ENCODE data around the gene TAF4.

The TAF4 gene

GRCh38 chr20:62104234-62104789 is 38.6 kb upstream of the TAF4 start:
- no peak for TF ChIP-seq CTCF (IDR thresholded peaks at IDR 0.05; ENCODE audit: low read depth, low read length)
- no peak overlapping the region for H3K4me3 ChIP-seq (replicated peaks in 1 of 2; ENCODE audit: low read depth in 2 of 2, low read length in 2 of 2)
- no peak for DNase-seq (ENCODE audit: low read depth in 2 of 2)

- DNase-seq (ENCODE audit: low read depth in 2 of 2), result no peak
- TF ChIP-seq CTCF (IDR thresholded peaks at IDR 0.05; ENCODE audit: low read depth, low read length), result no peak
- H3K4me3 ChIP-seq (replicated peaks in 1 of 2; ENCODE audit: low read depth in 2 of 2, low read length in 2 of 2), result no peak overlapping the region
Measured at GRCh38 chr20:62103508-62104233, 38.0 kb upstream of the TAF4 start.

- H3K4me3 ChIP-seq (replicated peaks in 1 of 2; ENCODE audit: low read depth in 2 of 2, low read length in 2 of 2), result no peak overlapping the region
- no peak for DNase-seq (ENCODE audit: low read depth in 2 of 2)
- TF ChIP-seq CTCF (IDR thresholded peaks at IDR 0.05; ENCODE audit: low read depth, low read length), result no peak
Measured at GRCh38 chr20:62101078-62101477, 35.4 kb upstream of the TAF4 start.

GRCh38 chr20:62097881-62098407 is 32.3 kb upstream of the TAF4 start:
- H3K4me3 ChIP-seq (replicated peaks in 1 of 2; ENCODE audit: low read depth in 2 of 2, low read length in 2 of 2), result no peak overlapping the region
- DNase-seq (ENCODE audit: low read depth in 2 of 2), result no peak
- no peak for TF ChIP-seq CTCF (IDR thresholded peaks at IDR 0.05; ENCODE audit: low read depth, low read length)

- no peak for DNase-seq (ENCODE audit: low read depth in 2 of 2)
- TF ChIP-seq CTCF (IDR thresholded peaks at IDR 0.05; ENCODE audit: low read depth, low read length), result no peak
- no peak overlapping the region for H3K4me3 ChIP-seq (replicated peaks in 1 of 2; ENCODE audit: low read depth in 2 of 2, low read length in 2 of 2)
Measured at GRCh38 chr20:62096421-62097380, 31.0 kb upstream of the TAF4 start.

- TF ChIP-seq CTCF (IDR thresholded peaks at IDR 0.05; ENCODE audit: low read depth, low read length), result no peak
- no peak overlapping the region for H3K4me3 ChIP-seq (replicated peaks in 1 of 2; ENCODE audit: low read depth in 2 of 2, low read length in 2 of 2)
- no peak for DNase-seq (ENCODE audit: low read depth in 2 of 2)
Measured at GRCh38 chr20:62089393-62089792, 23.7 kb upstream of the TAF4 start.

Measured in cardiac fibroblast (primary cell).